ENCODE data around the gene MBNL2. TPM values are rescaled to one million over a fixed set of nuclear protein-coding genes. Genes with fewer than 3 reads are reported as not detected.

Gene MBNL2
- polyA plus RNA-seq, 1 experiment = 27.4 TPM

GRCh38 chr13:97229699-97230098 lies 7.6 kb downstream of the MBNL2 start:
- POLR2A ChIA-PET = no interaction called here
- Histone ChIP-seq H3K4me3 (ENCODE audit: low read depth, low read length) (no peak overlapping the region), H3K27me3 (ENCODE audit: control insufficient read depth, insufficient read depth, low read length) (no peaks in the 10 kb centered on the region), H3K36me3 (ENCODE audit: control insufficient read depth, insufficient read depth, low read length) (no peaks in the 10 kb centered on the region; the same call in 1 of the 2 replicates)
- no peak for TF ChIP-seq CTCF (IDR thresholded peaks at IDR 0.05; ENCODE audit: insufficient read depth, low read depth, low read length)
- no peak for DNase-seq (ENCODE audit: low read depth)
- CTCF ChIA-PET = interaction anchor here (1.4 to 3.4 kb wide), 3 partner anchors 10 to 17 kb away, joined by 5 to 10 read pairs (median 8); no protein-coding TSS in a partner anchor

- Histone ChIP-seq H3K27me3 (ENCODE audit: control insufficient read depth, insufficient read depth, low read length) (no peaks in the 10 kb centered on the region), H3K36me3 (ENCODE audit: control insufficient read depth, insufficient read depth, low read length) (no peaks in the 10 kb centered on the region; the same call in none of the 2 replicates), H3K4me3 (ENCODE audit: low read depth, low read length) (no peak overlapping the region)
- CTCF ChIA-PET = interaction anchor here (0.7 to 3.4 kb wide), 5 partner anchors 9 to 129 kb away, joined by 3 to 10 read pairs (median 4); no protein-coding TSS in a partner anchor
- TF ChIP-seq CTCF (IDR thresholded peaks at IDR 0.05; ENCODE audit: insufficient read depth, low read depth, low read length) = no peak
- POLR2A ChIA-PET = interaction anchor here (0.6 kb wide), 1 partner anchor 38 kb away, joined by 6 read pairs; no protein-coding TSS in a partner anchor
- DNase-seq (ENCODE audit: low read depth) = no peak
Measured at GRCh38 chr13:97231118-97231828, 9.1 kb downstream of the MBNL2 start.

- Histone ChIP-seq H3K27me3 (ENCODE audit: control insufficient read depth, insufficient read depth, low read length) (no peaks in the 10 kb centered on the region), H3K4me3 (ENCODE audit: low read depth, low read length) (no peak overlapping the region), H3K36me3 (ENCODE audit: control insufficient read depth, insufficient read depth, low read length) (no peaks in the 10 kb centered on the region; the same call in none of the 2 replicates)
- ChIA-PET CTCF (interaction anchor here (0.7 to 1.8 kb wide), 4 partner anchors 19 to 128 kb away, joined by 3 to 5 read pairs (median 4); no protein-coding TSS in a partner anchor), POLR2A (interaction anchor here (0.9 kb wide), 1 partner anchor 9 kb away, joined by 6 read pairs; no protein-coding TSS in a partner anchor)
- no peak for DNase-seq (ENCODE audit: low read depth)
- TF ChIP-seq CTCF (IDR thresholded peaks at IDR 0.05; ENCODE audit: insufficient read depth, low read depth, low read length) = no peak
Measured at GRCh38 chr13:97231829-97232196, 9.7 kb downstream of the MBNL2 start.

- no peaks in the 10 kb centered on the region for H3K27me3 ChIP-seq (ENCODE audit: control insufficient read depth, insufficient read depth, low read length)
- CTCF ChIA-PET = no interaction called here
- no peak overlapping the region for H3K4me3 ChIP-seq (ENCODE audit: low read depth, low read length)
- DNase-seq (ENCODE audit: low read depth) = no peak
- no peak for TF ChIP-seq CTCF (IDR thresholded peaks at IDR 0.05; ENCODE audit: insufficient read depth, low read depth, low read length)
- H3K36me3 ChIP-seq (ENCODE audit: control insufficient read depth, insufficient read depth, low read length) = no peaks in the 10 kb centered on the region; the same call in none of the 2 replicates
- POLR2A ChIA-PET = no interaction called here
Measured at GRCh38 chr13:97233499-97233898, 11.4 kb downstream of the MBNL2 start.

- CTCF ChIA-PET = no interaction called here
- H3K4me3 ChIP-seq (ENCODE audit: low read depth, low read length) = no peak overlapping the region
- DNase-seq (ENCODE audit: low read depth) = no peak
- POLR2A ChIA-PET = no interaction called here
- H3K36me3 ChIP-seq (ENCODE audit: control insufficient read depth, insufficient read depth, low read length) = no peaks in the 10 kb centered on the region; the same call in none of the 2 replicates
- TF ChIP-seq CTCF (IDR thresholded peaks at IDR 0.05; ENCODE audit: insufficient read depth, low read depth, low read length) = no peak
- H3K27me3 ChIP-seq (ENCODE audit: control insufficient read depth, insufficient read depth, low read length) = no peaks in the 10 kb centered on the region
Measured at GRCh38 chr13:97234236-97234635, 12.1 kb downstream of the MBNL2 start.
